Body of pancreas (tissue), 4 donors: Measurements from ENCODE around the gene AGPAT4.

Experiments used
- CTCF ChIP-seq, 7 experiments: fragments of 450-650 bp in 4 of 7; fragments of 200-600 bp in 3 of 7; sonication (generic) in 3 of 7; IDR thresholded peaks; one replicate each; pipeline ENCODE4 v1.5.1; 2016 to 2019; ENCODE audit warnings: antibody characterized with exemption in 7 of 7
- POLR2A ChIP-seq, 3 donors: fragments of 450-650 bp; IDR thresholded peaks; one replicate each; pipeline ENCODE4 v1.6.1; 2016; ENCODE audit warnings: antibody characterized with exemption in 3 of 3, mild to moderate bottlenecking in 2 of 3

- TF ChIP-seq CTCF (IDR thresholded peaks at IDR 0.05) (no peak), POLR2A (IDR thresholded peaks at IDR 0.05) (no peak)
Measured at GRCh38 chr6:161273274-161273751, 548 bp downstream of the AGPAT4 start.
